ENCODE data around the gene C1QTNF12.

The C1QTNF12 gene

DNA sequence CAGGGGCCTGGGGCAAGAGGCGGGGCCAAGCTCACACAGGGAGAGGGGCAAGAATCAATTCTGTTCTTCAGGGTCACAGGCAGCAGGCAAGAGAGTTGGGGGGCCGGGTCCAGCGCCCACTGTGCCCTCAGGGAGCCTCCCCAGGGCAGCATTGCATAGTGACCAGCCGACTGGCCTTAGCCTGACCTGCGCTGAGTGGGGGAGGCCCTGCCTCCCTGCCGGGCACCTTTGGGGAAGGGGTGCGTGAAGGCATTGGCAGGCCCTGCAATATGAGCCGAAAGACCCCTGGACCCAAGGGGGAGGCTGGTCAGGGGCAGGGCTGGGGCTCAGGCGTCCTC, 45.9 kb upstream of the C1QTNF12 start:
- Histone ChIP-seq H3K4me3 (ENCODE audit: low read depth, low read length) (no peak overlapping the region), H3K36me3 (peaks cover 36% of the 10 kb centered on the region), H3K4me1 (peaks cover 19% of the 10 kb centered on the region), H3K9me3 (no peaks in the 10 kb centered on the region), H3K27me3 (peaks cover 10% of the 10 kb centered on the region)
- TF ChIP-seq, protein P1, sequence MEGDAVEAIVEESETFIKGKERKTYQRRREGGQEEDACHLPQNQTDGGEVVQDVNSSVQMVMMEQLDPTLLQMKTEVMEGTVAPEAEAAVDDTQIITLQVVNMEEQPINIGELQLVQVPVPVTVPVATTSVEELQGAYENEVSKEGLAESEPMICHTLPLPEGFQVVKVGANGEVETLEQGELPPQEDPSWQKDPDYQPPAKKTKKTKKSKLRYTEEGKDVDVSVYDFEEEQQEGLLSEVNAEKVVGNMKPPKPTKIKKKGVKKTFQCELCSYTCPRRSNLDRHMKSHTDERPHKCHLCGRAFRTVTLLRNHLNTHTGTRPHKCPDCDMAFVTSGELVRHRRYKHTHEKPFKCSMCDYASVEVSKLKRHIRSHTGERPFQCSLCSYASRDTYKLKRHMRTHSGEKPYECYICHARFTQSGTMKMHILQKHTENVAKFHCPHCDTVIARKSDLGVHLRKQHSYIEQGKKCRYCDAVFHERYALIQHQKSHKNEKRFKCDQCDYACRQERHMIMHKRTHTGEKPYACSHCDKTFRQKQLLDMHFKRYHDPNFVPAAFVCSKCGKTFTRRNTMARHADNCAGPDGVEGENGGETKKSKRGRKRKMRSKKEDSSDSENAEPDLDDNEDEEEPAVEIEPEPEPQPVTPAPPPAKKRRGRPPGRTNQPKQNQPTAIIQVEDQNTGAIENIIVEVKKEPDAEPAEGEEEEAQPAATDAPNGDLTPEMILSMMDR (IDR thresholded peaks at IDR 0.05; ENCODE audit: low read depth, low read length): no peak
- peak; percentile 25 for DNase-seq

DNA sequence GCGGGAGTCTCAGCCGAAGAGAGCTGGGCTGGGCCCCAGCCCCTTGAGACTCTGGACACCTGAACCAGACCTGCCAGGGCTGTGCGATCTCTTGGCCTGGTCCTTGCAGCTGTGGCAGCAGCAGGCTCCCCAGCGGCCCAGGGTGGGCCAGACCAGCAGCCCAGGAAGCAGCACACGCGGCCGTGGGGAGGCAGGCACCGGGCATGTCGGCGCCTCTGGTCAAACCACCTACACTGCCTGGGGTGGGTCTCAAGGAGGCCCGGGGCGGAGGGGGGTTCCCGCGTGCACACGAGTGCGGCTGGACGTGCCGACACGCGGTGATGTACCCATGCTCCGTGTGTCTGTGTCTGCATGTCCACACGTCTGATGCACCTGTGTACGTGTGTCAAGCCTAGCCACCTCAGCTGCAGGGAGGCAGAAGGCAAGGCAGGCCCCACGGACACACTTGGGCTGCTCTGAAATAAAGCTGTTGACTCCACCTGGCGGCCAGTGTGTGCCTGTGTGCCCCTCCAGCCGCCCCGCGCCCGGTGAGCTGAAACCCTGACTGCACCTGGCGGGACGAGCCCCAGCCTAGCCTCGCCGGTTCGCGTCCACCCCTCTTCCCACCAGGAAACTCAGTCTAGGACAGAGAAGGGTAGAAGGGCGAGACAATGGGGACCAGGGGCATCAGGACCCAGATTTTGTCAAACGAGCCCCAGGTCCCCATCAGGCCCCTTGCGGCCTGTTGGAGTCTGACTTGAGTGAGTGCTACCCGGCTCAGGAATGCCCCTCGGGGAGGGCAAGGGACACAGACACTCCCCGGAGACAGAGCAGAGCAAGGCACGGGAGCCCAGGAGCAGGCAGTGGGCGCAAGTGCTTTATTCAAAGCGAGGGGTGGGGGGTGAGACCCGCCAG, 45.3 kb upstream of the C1QTNF12 start:
- TF ChIP-seq, protein P1 (IDR thresholded peaks at IDR 0.05; ENCODE audit: low read depth, low read length): peak; percentile 66
- no peaks in the 10 kb centered on the region for H3K9me3 ChIP-seq
- peaks cover 19% of the 10 kb centered on the region for H3K4me1 ChIP-seq
- H3K27me3 ChIP-seq: peaks cover 14% of the 10 kb centered on the region
- peak; percentile 87 for DNase-seq
- H3K36me3 ChIP-seq: peaks cover 36% of the 10 kb centered on the region
- H3K4me3 ChIP-seq (ENCODE audit: low read depth, low read length): no peak overlapping the region

DNA sequence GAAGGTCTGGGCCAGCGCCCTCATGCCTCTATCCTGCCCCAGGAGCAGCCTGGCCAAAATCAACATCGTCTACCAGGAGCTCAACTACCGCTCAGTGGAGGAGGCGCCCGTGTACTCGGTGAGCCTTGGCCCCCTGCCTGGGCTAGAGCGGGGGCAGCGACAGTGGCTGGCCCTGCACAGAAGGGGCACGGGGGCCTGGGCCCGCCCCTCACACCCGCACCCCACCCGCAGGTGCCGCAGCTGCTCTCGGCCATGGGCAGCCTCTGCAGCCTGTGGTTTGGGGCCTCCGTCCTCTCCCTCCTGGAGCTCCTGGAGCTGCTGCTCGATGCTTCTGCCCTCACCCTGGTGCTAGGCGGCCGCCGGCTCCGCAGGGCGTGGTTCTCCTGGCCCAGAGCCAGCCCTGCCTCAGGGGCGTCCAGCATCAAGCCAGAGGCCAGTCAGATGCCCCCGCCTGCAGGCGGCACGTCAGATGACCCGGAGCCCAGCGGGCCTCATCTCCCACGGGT, 44.6 kb upstream of the C1QTNF12 start:
- DNase-seq: peak; percentile 69
- TF ChIP-seq, protein P1 (IDR thresholded peaks at IDR 0.05; ENCODE audit: low read depth, low read length): no peak
- peaks cover 14% of the 10 kb centered on the region for H3K27me3 ChIP-seq
- peaks cover 19% of the 10 kb centered on the region for H3K4me1 ChIP-seq
- no peaks in the 10 kb centered on the region for H3K9me3 ChIP-seq
- peaks cover 30% of the 10 kb centered on the region for H3K36me3 ChIP-seq
- no peak overlapping the region for H3K4me3 ChIP-seq (ENCODE audit: low read depth, low read length)

DNA sequence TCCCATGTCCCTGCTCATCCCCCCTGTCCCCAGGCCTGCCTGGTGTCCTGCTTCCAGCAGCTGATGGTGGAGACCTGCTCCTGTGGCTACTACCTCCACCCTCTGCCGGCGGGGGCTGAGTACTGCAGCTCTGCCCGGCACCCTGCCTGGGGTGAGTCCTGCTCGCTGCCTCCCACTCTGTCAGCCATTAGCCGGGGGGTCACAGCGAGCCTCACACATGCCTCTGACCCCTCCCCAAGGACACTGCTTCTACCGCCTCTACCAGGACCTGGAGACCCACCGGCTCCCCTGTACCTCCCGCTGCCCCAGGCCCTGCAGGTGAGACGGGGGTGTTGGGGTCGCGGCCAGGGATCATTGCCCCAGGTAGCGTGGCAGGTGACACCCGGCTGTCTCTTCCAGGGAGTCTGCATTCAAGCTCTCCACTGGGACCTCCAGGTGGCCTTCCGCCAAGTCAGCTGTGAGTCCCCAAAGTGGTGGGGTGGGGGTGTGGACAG, 43.8 kb upstream of the C1QTNF12 start:
- Histone ChIP-seq H3K4me3 (ENCODE audit: low read depth, low read length) (no peak overlapping the region), H3K9me3 (no peaks in the 10 kb centered on the region), H3K36me3 (peaks cover 23% of the 10 kb centered on the region), H3K27me3 (peaks cover 14% of the 10 kb centered on the region), H3K4me1 (peaks cover 19% of the 10 kb centered on the region)
- TF ChIP-seq, protein P1 (IDR thresholded peaks at IDR 0.05; ENCODE audit: low read depth, low read length): peak; percentile 71
- DNase-seq: peak; percentile 92

DNA sequence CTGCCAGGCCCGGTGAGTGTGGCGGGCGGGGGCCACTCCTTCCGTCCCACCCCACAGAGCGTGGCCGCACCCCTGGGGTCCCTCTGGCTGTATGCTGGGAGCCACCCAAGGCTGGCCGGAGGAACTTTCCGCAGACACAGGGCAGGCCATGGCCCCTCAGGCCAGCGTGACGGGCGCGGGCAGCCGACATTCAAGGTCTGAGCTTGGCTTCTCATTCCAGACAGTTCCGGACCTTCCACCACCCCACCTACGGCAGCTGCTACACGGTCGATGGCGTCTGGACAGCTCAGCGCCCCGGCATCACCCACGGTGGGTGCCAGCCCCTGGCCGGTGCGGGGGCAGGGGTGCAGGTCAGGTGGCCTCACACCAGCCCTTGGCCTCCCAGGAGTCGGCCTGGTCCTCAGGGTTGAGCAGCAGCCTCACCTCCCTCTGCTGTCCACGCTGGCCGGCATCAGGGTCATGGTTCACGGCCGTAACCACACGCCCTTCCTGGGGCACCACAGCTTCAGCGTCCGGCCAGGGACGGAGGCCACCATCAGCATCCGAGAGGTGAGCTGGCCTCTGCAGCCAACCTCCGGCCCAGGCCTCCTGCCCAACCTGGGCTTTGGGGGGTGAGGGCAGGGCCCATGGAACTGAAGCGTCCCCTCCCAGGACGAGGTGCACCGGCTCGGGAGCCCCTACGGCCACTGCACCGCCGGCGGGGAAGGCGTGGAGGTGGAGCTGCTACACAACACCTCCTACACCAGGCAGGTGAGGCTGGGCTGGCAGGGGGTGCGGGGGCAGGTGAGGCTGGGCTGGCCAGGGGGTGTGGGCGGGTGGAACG, 41.0 kb upstream of the C1QTNF12 start:
- Histone ChIP-seq H3K9me3 (no peaks in the 10 kb centered on the region), H3K27me3 (peaks cover 14% of the 10 kb centered on the region), H3K4me1 (peaks cover 19% of the 10 kb centered on the region), H3K4me3 (ENCODE audit: low read depth, low read length) (no peak overlapping the region), H3K36me3 (peaks cover under 1% of the 10 kb centered on the region; the same call in 1 of the 2 replicates)
- TF ChIP-seq, protein P1 (IDR thresholded peaks at IDR 0.05; ENCODE audit: low read depth, low read length): no peak
- peak; percentile 29 for DNase-seq

Measured in BE2C (cell line).